ENCODE measurements around the gene OR8J1. TPM values are rescaled to one million over a fixed set of nuclear protein-coding genes. Genes with fewer than 3 reads are reported as not detected.

Gene OR8J1
- total RNA-seq, 1 experiment from 2014 or later = not detected

GRCh38 chr11:56394381-56394780 is 40.3 kb downstream of the OR8J1 start:
- Histone ChIP-seq H3K9me2 (ENCODE audit: insufficient read depth) (no peaks in the 10 kb centered on the region), H3K9ac (ENCODE audit: low read length) (no peak overlapping the region), H2AFZ (ENCODE audit: low read depth, low read length, poor library complexity, severe bottlenecking) (no peak overlapping the region), H3K27ac (ENCODE audit: low read depth, low read length) (no peak overlapping the region), H3K79me2 (ENCODE audit: insufficient read depth, low read length) (no peaks in the 10 kb centered on the region), H3K27me3 (ENCODE audit: insufficient read depth, low read length) (no peaks in the 10 kb centered on the region), H4K20me1 (ENCODE audit: insufficient read depth) (no peaks in the 10 kb centered on the region), H3K4me1 (ENCODE audit: control insufficient read depth in 1 of 2, insufficient read depth in 2 of 2, low read length in 2 of 2) (no peaks in the 10 kb centered on the region), H3K4me3 (replicated peaks in 1 of 2; ENCODE audit: low read depth in 1 of 2, low read length in 2 of 2) (no peak overlapping the region), H3K4me2 (ENCODE audit: low read length) (no peak overlapping the region), H3K9me3 (ENCODE audit: control insufficient read depth in 1 of 2, insufficient read depth in 1 of 2, low read depth in 1 of 2, low read length in 2 of 2) (peaks cover 6 to 25% of the 10 kb centered on the region in 2 experiments; a peak in 2 of 4 replicates), H3K36me3 (ENCODE audit: control insufficient read depth in 1 of 2, insufficient read depth in 2 of 2, low read length in 2 of 2) (no peaks in the 10 kb centered on the region)
- no peak for TF ChIP-seq MAX (IDR thresholded peaks at IDR 0.05)
- no peak for TF ChIP-seq POLR2A (IDR thresholded peaks at IDR 0.05; ENCODE audit: borderline replicate concordance, extremely low read depth, insufficient read depth, insufficient read length)
- no peak for TF ChIP-seq EZH2phosphoT487 (IDR thresholded peaks at IDR 0.05; ENCODE audit: borderline replicate concordance)
- TF ChIP-seq JUND (IDR thresholded peaks at IDR 0.05) = no peak
- TF ChIP-seq SRF (IDR thresholded peaks at IDR 0.05; ENCODE audit: low read depth) = no peak
- TF ChIP-seq YY1 (IDR thresholded peaks at IDR 0.05; ENCODE audit: extremely low read depth, insufficient replicate concordance, low read depth, low read length) = no peak
- TF ChIP-seq CTCF (IDR thresholded peaks at IDR 0.05 in 2 of 3, conservative IDR thresholded peaks at IDR 0.05 in 1 of 3; ENCODE audit: borderline replicate concordance in 1 of 3, insufficient read depth in 1 of 3, low read depth in 2 of 3, low read length in 2 of 3) = no peak
- TF ChIP-seq EZH2 (IDR thresholded peaks at IDR 0.05) = no peak
- no peak for TF ChIP-seq ELF1 (IDR thresholded peaks at IDR 0.05; ENCODE audit: borderline replicate concordance, low read depth)
- TF ChIP-seq ZNF274 (IDR thresholded peaks at IDR 0.05; ENCODE audit: low read depth, low read length) = no peak
- no peak for TF ChIP-seq SP1 (IDR thresholded peaks at IDR 0.05; ENCODE audit: low read depth)
- no peak for TF ChIP-seq REST (IDR thresholded peaks at IDR 0.05; ENCODE audit: low read depth)
- no peak for TF ChIP-seq CEBPB (IDR thresholded peaks at IDR 0.05; ENCODE audit: low read depth)
- TF ChIP-seq RAD21 (IDR thresholded peaks at IDR 0.05; ENCODE audit: low read depth) = no peak
- TF ChIP-seq TCF7L2 (IDR thresholded peaks at IDR 0.05; ENCODE audit: borderline replicate concordance, extremely low read depth, insufficient read depth, insufficient read length) = no peak
- no peak for TF ChIP-seq POLR2AphosphoS5 (IDR thresholded peaks at IDR 0.05; ENCODE audit: low read depth, low read length)
- TF ChIP-seq SIN3A (IDR thresholded peaks at IDR 0.05; ENCODE audit: low read depth) = no peak
- no peak for TF ChIP-seq EGR1 (IDR thresholded peaks at IDR 0.05; ENCODE audit: low read depth)
- no peak for TF ChIP-seq ZBTB33 (IDR thresholded peaks at IDR 0.05; ENCODE audit: extremely low read depth, insufficient replicate concordance, low read length)
- no peak for TF ChIP-seq FOSL1 (IDR thresholded peaks at IDR 0.05; ENCODE audit: low read depth)
- DNase-seq (ENCODE audit: low read depth, low spot score) (no peak), ATAC-seq (no peak)
- ChIA-PET CTCF (no interaction called here), POLR2A (no interaction called here), RAD21 (ENCODE audit: low non-redundant PET in 1 of 2, low total read pairs in 2 of 2, uncharacterized antibody in 2 of 2, unreplicated experiment in 2 of 2) (no interaction called here)
- intact Hi-C loops (cut with micrococcal nuclease) = no loop called here
- no TSS peak for BruUV-seq (replicated peaks)

All from HCT116 (cell line).